IMR-90 (cell line): ENCODE data around the gene MYCBPAP. TPM values are rescaled to one million over a fixed set of nuclear protein-coding genes. Genes with fewer than 3 reads are reported as not detected.

Source experiments
- ATAC-seq: fragments of 200-7000 bp; cut with Tn5 transposase; 2 replicates; pipeline ENCODE4 v1.9.1; 2020; ENCODE audit warnings: low read depth, mild to moderate bottlenecking, moderate library complexity
- BruUV-seq: library from RNA; stranded (reverse); fragments of 400-500 nt; replicated peaks from 2 replicates; lab custom pipeline; 2021; lab: Mats Ljungman, UMichigan
- CTCF ChIA-PET: fragments of 300-600 bp; formaldehyde crosslinking; extraction: SDS; loops from one replicate; lab custom pipeline; 2021; ENCODE audit warnings: antibody characterized with exemption; lab: Yijun Ruan, JAX
- POLR2A ChIA-PET: fragments of 300-600 bp; sonication (Branson Sonifier 250); formaldehyde crosslinking; loops from one replicate; lab custom pipeline; 2022; ENCODE audit warnings: antibody characterized with exemption; ENCODE audit not compliant: unreplicated experiment; lab: Charles Lee
- DNase-seq: peaks from one replicate; pipeline ENCODE4 v3.0.0; 2013
- H2AFZ ChIP-seq: replicated peaks from 2 replicates; pipeline ENCODE3; 2013; ENCODE audit warnings: low read length, mild to moderate bottlenecking; ENCODE audit not compliant: poor library complexity
- H2AK5ac ChIP-seq: 2 replicates; pipeline ENCODE4 v1.6.1; 2013; ENCODE audit warnings: low read depth, low read length, inconsistent platforms
- H2AK9ac ChIP-seq: replicated peaks from 2 replicates; pipeline ENCODE3; 2013; ENCODE audit warnings: mild to moderate bottlenecking, low read depth, low read length, moderate library complexity; ENCODE audit not compliant: poor library complexity
- H2BK120ac ChIP-seq: 2 replicates; pipeline ENCODE4 v1.6.1; 2013; ENCODE audit warnings: low read depth, low read length, inconsistent platforms
- H2BK15ac ChIP-seq: 3 replicates; pipeline ENCODE4 v1.6.1; 2013; ENCODE audit warnings: low read depth, low read length, inconsistent platforms
- H2BK20ac ChIP-seq: 2 replicates; pipeline ENCODE4 v1.6.1; 2013; ENCODE audit warnings: low read depth, mild to moderate bottlenecking, inconsistent platforms, low read length, moderate library complexity
- H2BK5ac ChIP-seq: 2 replicates; pipeline ENCODE4 v1.6.1; 2013; ENCODE audit warnings: mild to moderate bottlenecking, low read depth, low read length, inconsistent platforms; ENCODE audit not compliant: poor library complexity, severe bottlenecking
- H3K14ac ChIP-seq: replicated peaks from 2 replicates; pipeline ENCODE4 v1.6.1; 2013; ENCODE audit warnings: low read depth, low read length, inconsistent platforms
- H3K18ac ChIP-seq: 2 replicates; pipeline ENCODE4 v1.6.1; 2013; ENCODE audit warnings: low read depth, low read length, control low read depth
- H3K23ac ChIP-seq: 2 replicates; pipeline ENCODE4 v1.6.1; 2013; ENCODE audit warnings: low read depth, low read length, inconsistent platforms
- H3K27ac ChIP-seq: 2 replicates; pipeline ENCODE4 v1.5.1; 2013; ENCODE audit warnings: mild to moderate bottlenecking, control low read depth, low read length; ENCODE audit not compliant: insufficient read depth
- H3K27me3 ChIP-seq: 2 replicates; pipeline ENCODE4 v1.6.1; 2013; ENCODE audit warnings: low read length; ENCODE audit not compliant: control insufficient read depth, insufficient read depth
- H3K36me3 ChIP-seq: 2 replicates; pipeline ENCODE4 v1.6.1; 2013; ENCODE audit warnings: low read length, mixed read lengths; ENCODE audit not compliant: control insufficient read depth, insufficient read depth
- H3K4ac ChIP-seq: 2 replicates; pipeline ENCODE4 v1.6.1; 2013; ENCODE audit warnings: low read depth, low read length, inconsistent platforms
- H3K4me1 ChIP-seq: 2 replicates; pipeline ENCODE4 v1.6.1; 2013; ENCODE audit warnings: low read length, mixed read lengths; ENCODE audit not compliant: control insufficient read depth, insufficient read depth
- H3K4me2 ChIP-seq: 2 replicates; pipeline ENCODE4 v1.6.1; 2013; ENCODE audit warnings: low read depth, mild to moderate bottlenecking, control low read depth, low read length, moderate library complexity
- H3K4me3 ChIP-seq: 2 replicates; pipeline ENCODE4 v1.5.1; 2013; ENCODE audit warnings: low read depth, mild to moderate bottlenecking, control low read depth, low read length, moderate library complexity; ENCODE audit not compliant: insufficient read depth
- H3K56ac ChIP-seq: 2 replicates; pipeline ENCODE4 v1.6.1; 2013; ENCODE audit warnings: low read length, inconsistent platforms; ENCODE audit not compliant: insufficient read depth; ENCODE audit errors: extremely low read depth
- H3K79me1 ChIP-seq, 2 experiments: 2 replicates each; pipeline ENCODE4 v1.6.1; 2013; ENCODE audit warnings: low read length in 2 of 2, inconsistent platforms in 1 of 2, low read depth in 1 of 2
- H3K9ac ChIP-seq: 2 replicates; pipeline ENCODE4 v1.6.1; 2013; ENCODE audit warnings: low read depth, low read length, control low read depth
- H3K9me1 ChIP-seq: 2 replicates; pipeline ENCODE4 v1.6.1; 2013; ENCODE audit warnings: low read length, inconsistent platforms; ENCODE audit not compliant: insufficient read depth
- H3K9me3 ChIP-seq: 2 replicates; pipeline ENCODE4 v1.6.1; 2013; ENCODE audit warnings: low read length; ENCODE audit not compliant: control insufficient read depth, insufficient read depth
- H4K20me1 ChIP-seq: 2 replicates; pipeline ENCODE4 v1.6.1; 2013; ENCODE audit warnings: low read length, inconsistent platforms; ENCODE audit not compliant: insufficient read depth
- H4K5ac ChIP-seq: 2 replicates; pipeline ENCODE4 v1.6.1; 2013; ENCODE audit warnings: mild to moderate bottlenecking, low read depth, low read length, control low read depth
- H4K8ac ChIP-seq, 2 experiments: 2 replicates each; pipeline ENCODE4 v1.6.1; 2013; ENCODE audit warnings: low read depth in 2 of 2, low read length in 2 of 2, control low read depth in 1 of 2, inconsistent platforms in 1 of 2
- H4K91ac ChIP-seq: 2 replicates; pipeline ENCODE4 v1.6.1; 2013; ENCODE audit warnings: low read depth, low read length, inconsistent platforms; ENCODE audit not compliant: insufficient read depth
- CEBPB ChIP-seq: IDR thresholded peaks from 2 replicates; pipeline ENCODE4 v1.6.1; 2012; ENCODE audit warnings: low read depth, low read length, improper control_type of control experiment
- MAFK ChIP-seq: IDR thresholded peaks from 2 replicates; pipeline ENCODE4 v1.6.1; 2012; ENCODE audit warnings: low read depth, low read length, improper control_type of control experiment
- MAZ ChIP-seq: IDR thresholded peaks from 2 replicates; pipeline ENCODE4 v1.6.1; 2012; ENCODE audit warnings: low read depth, mild to moderate bottlenecking, low read length, improper control_type of control experiment, moderate library complexity, borderline replicate concordance
- MXI1 ChIP-seq: IDR thresholded peaks from 2 replicates; pipeline ENCODE4 v1.6.1; 2012; ENCODE audit warnings: low read depth, mild to moderate bottlenecking, low read length, moderate library complexity, borderline replicate concordance
- POLR2A ChIP-seq: IDR thresholded peaks from 2 replicates; pipeline ENCODE4 v1.6.1; 2012; ENCODE audit warnings: mild to moderate bottlenecking, low read depth, low read length
- RAD21 ChIP-seq: IDR thresholded peaks from 2 replicates; pipeline ENCODE4 v1.6.1; 2012; ENCODE audit warnings: low read length, improper control_type of control experiment
- WGBS, 2 experiments: methylation state at CpG; one replicate each; pipeline versions ENCODE4 v1.1.5 to v1.1.7; 2013; ENCODE audit warnings: missing lambda C conversion rate in 2 of 2; ENCODE audit not compliant: insufficient read length in 1 of 2; ENCODE audit errors: extremely low coverage in 2 of 2; 5-methylcytosine and 5-hydroxymethylcytosine counted together
- dilution Hi-C: fragments of 300-500 bp; cut with HindIII; formaldehyde crosslinking; loops from one replicate; pipeline ENCODE4 v1.14.3; 2018; ENCODE audit warnings: low sequenced_read_pairs; ENCODE audit not compliant: unreplicated experiment
- in situ Hi-C: fragments of 300-500 bp; cut with MboI; formaldehyde crosslinking; loops from 3 replicates; pipeline ENCODE4 v1.14.3; 2019; ENCODE audit warnings: low sequenced_read_pairs, inconsistent platforms, mixed read lengths
- intact Hi-C: fragments of 100-400 bp; cut with micrococcal nuclease; formaldehyde crosslinking; loops from 2 replicates; pipeline ENCODE4 v1.10.0; 2022
- polyA plus RNA-seq, 3 experiments: library from polyadenylated mRNA; depleted of rRNA; stranded (reverse); fragments of >200 nt; gene quantifications; 2 replicates each; pipeline ENCODE4 v1.2.3, GENCODE V29; 2012; ENCODE audit warnings: low replicate concordance in 1 of 3
- total RNA-seq: library from RNA; depleted of rRNA; stranded (reverse); fragments of >200 nt; gene quantifications from 2 replicates; pipeline ENCODE4 v1.2.3, GENCODE V29; 2012
- TF ChIP-seq, protein P1 (sequence below): fragments of 150-350 bp; IDR thresholded peaks from 2 replicates; pipeline ENCODE4 v1.6.1; 2017; ENCODE audit warnings: mild to moderate bottlenecking, antibody characterized with exemption, low read length, low read depth

MYCBPAP gene
- total and polyA plus RNA-seq, 2 of the 4 experiments (the other 2 are of a cell fraction): 0.17 to 0.18 TPM

DNA sequence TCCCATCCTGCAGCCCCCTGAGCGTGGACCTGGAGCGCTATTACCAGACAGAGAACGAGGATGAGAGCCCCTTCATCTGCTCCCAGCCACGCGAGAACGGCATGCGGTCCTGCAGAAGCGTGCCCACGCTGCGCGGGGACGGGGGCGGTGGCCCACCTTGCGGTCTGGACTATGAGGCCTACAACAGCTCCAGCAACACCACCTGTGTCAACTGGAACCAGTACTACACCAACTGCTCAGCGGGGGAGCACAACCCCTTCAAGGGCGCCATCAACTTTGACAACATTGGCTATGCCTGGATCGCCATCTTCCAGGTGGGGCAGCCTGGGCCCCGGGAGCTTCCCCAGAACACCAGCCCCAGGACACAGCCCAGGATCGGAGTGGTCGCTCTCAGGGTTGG lies 64.3 kb downstream of the MYCBPAP start:
- Histone ChIP-seq H2AK9ac (no peak overlapping the region), H3K4me3 (no peak overlapping the region), H4K91ac (no peak overlapping the region), H3K9me3 (no peaks in the 10 kb centered on the region), H2BK20ac (no peak overlapping the region), H3K27me3 (peaks cover 48% of the 10 kb centered on the region), H3K36me3 (no peaks in the 10 kb centered on the region), H2AFZ (no peak overlapping the region), H3K79me1 (no peaks in the 10 kb centered on the region), H2BK120ac (no peak overlapping the region), H4K8ac (no peak overlapping the region), H4K5ac (no peak overlapping the region), H2BK15ac (no peak overlapping the region), H3K14ac (no peak overlapping the region), H2BK5ac (no peak overlapping the region), H2AK5ac (no peak overlapping the region), H3K4me2 (no peak overlapping the region), H3K56ac (no peak overlapping the region), H3K27ac (no peak overlapping the region), H3K9ac (no peak overlapping the region), H3K9me1 (no peaks in the 10 kb centered on the region), H3K18ac (no peak overlapping the region), H3K4ac (no peak overlapping the region), H3K4me1 (no peaks in the 10 kb centered on the region), H3K23ac (no peak overlapping the region), H4K20me1 (no peaks in the 10 kb centered on the region)
- 94% methylated on average over 11 of the region's 20 CpGs; no CpG with 5 or more reads in 1 of the 2 experiments for WGBS, 2 experiments
- DNase-seq (no peak), ATAC-seq (no peak)
- dilution Hi-C loops (no loop called here), intact Hi-C loops (no loop called here), in situ Hi-C loops (no loop called here)
- POLR2A ChIA-PET: no interaction called here
- BruUV-seq: no TSS peak
- TF ChIP-seq MXI1 (no peak), CEBPB (no peak), MAZ (no peak), MAFK (no peak), POLR2A (no peak), RAD21 (no peak)
- TF ChIP-seq, protein P1, sequence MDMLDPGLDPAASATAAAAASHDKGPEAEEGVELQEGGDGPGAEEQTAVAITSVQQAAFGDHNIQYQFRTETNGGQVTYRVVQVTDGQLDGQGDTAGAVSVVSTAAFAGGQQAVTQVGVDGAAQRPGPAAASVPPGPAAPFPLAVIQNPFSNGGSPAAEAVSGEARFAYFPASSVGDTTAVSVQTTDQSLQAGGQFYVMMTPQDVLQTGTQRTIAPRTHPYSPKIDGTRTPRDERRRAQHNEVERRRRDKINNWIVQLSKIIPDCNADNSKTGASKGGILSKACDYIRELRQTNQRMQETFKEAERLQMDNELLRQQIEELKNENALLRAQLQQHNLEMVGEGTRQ: no peak
- CTCF ChIA-PET: no interaction called here
